H9 (cell line): ENCODE data around the gene SLC35A5. TPM values are rescaled to one million over a fixed set of nuclear protein-coding genes. Genes with fewer than 3 reads are reported as not detected.

ENCODE experiments used
- DNase-seq: peaks from one replicate; pipeline ENCODE4 v3.0.0-alpha.2; 2017
- H2AFZ ChIP-seq: one replicate; pipeline ENCODE4 v1.6.1; 2013; ENCODE audit warnings: mild to moderate bottlenecking, low read length, control low read depth, moderate library complexity
- H2AK5ac ChIP-seq: 2 replicates; pipeline ENCODE4 v1.6.1; 2013; ENCODE audit warnings: low read length, control low read depth, mixed read lengths; ENCODE audit not compliant: insufficient read length
- H2BK120ac ChIP-seq: one replicate; pipeline ENCODE4 v1.6.1; 2013; ENCODE audit warnings: low read depth, mild to moderate bottlenecking, low read length, control low read depth, inconsistent platforms; ENCODE audit not compliant: poor library complexity, severe bottlenecking
- H2BK12ac ChIP-seq: 2 replicates; pipeline ENCODE4 v1.6.1; 2013; ENCODE audit warnings: low read length, control low read depth, mixed read lengths, low read depth; ENCODE audit not compliant: insufficient read length
- H2BK15ac ChIP-seq: 2 replicates; pipeline ENCODE4 v1.6.1; 2013; ENCODE audit warnings: low read depth, low read length, control low read depth
- H2BK20ac ChIP-seq: one replicate; pipeline ENCODE4 v1.6.1; 2013; ENCODE audit warnings: low read depth, mild to moderate bottlenecking, low read length, control low read depth, inconsistent platforms; ENCODE audit not compliant: poor library complexity, severe bottlenecking
- H2BK5ac ChIP-seq: 2 replicates; pipeline ENCODE4 v1.6.1; 2013; ENCODE audit warnings: low read length, control low read depth, mixed read lengths; ENCODE audit not compliant: insufficient read length
- H3K14ac ChIP-seq: 2 replicates; pipeline ENCODE4 v1.6.1; 2013; ENCODE audit warnings: low read length, control low read depth; ENCODE audit not compliant: insufficient read depth
- H3K18ac ChIP-seq: 2 replicates; pipeline ENCODE4 v1.6.1; 2013; ENCODE audit warnings: low read depth, mild to moderate bottlenecking, mixed read lengths, low read length, control low read depth; ENCODE audit not compliant: insufficient read length
- H3K23ac ChIP-seq: 2 replicates; pipeline ENCODE4 v1.6.1; 2013; ENCODE audit warnings: low read length, control low read depth, mixed read lengths, low read depth; ENCODE audit not compliant: insufficient read length
- H3K23me2 ChIP-seq: 2 replicates; pipeline ENCODE4 v1.6.1; 2013; ENCODE audit warnings: low read depth, mild to moderate bottlenecking, mixed read lengths, low read length, control low read depth; ENCODE audit not compliant: insufficient read length, poor library complexity, severe bottlenecking
- H3K27ac ChIP-seq: 2 replicates; pipeline ENCODE4 v1.5.1; 2013; ENCODE audit warnings: low read length, control low read depth, mixed read lengths, low read depth; ENCODE audit not compliant: insufficient read length
- H3K27me3 ChIP-seq: 2 replicates; pipeline ENCODE4 v1.6.1; 2013; ENCODE audit warnings: low read length, control low read depth, inconsistent platforms; ENCODE audit not compliant: insufficient read depth
- H3K4ac ChIP-seq: 2 replicates; pipeline ENCODE4 v1.6.1; 2013; ENCODE audit warnings: low read depth, mild to moderate bottlenecking, control low read depth, inconsistent platforms, low read length, moderate library complexity
- H3K4me1 ChIP-seq: 2 replicates; pipeline ENCODE4 v1.6.1; 2013; ENCODE audit warnings: low read length, control low read depth, inconsistent platforms; ENCODE audit not compliant: insufficient read depth
- H3K4me2 ChIP-seq: 2 replicates; pipeline ENCODE4 v1.6.1; 2013; ENCODE audit warnings: low read length, control low read depth, mixed read lengths; ENCODE audit not compliant: insufficient read length, insufficient read depth
- H3K56ac ChIP-seq: 2 replicates; pipeline ENCODE4 v1.6.1; 2013; ENCODE audit warnings: low read depth, mild to moderate bottlenecking, mixed read lengths, low read length, control low read depth; ENCODE audit not compliant: insufficient read length
- H3K79me1 ChIP-seq: 2 replicates; pipeline ENCODE4 v1.6.1; 2013; ENCODE audit warnings: low read depth, mild to moderate bottlenecking, moderate library complexity, low read length, control low read depth, inconsistent platforms; ENCODE audit not compliant: insufficient read depth, poor library complexity, severe bottlenecking
- H3K79me2 ChIP-seq: 2 replicates; pipeline ENCODE4 v1.6.1; 2013; ENCODE audit warnings: low read length, control low read depth, inconsistent platforms; ENCODE audit not compliant: insufficient read depth
- H3K9ac ChIP-seq: 2 replicates; pipeline ENCODE4 v1.6.1; 2013; ENCODE audit warnings: low read length, control low read depth, mixed read lengths; ENCODE audit not compliant: insufficient read length; ENCODE audit errors: extremely low read depth
- H3K9me3 ChIP-seq: one replicate; pipeline ENCODE4 v1.6.1; 2013; ENCODE audit warnings: low read depth, low read length, inconsistent platforms; ENCODE audit not compliant: control insufficient read depth
- H3T11ph ChIP-seq: one replicate; pipeline ENCODE4 v1.6.1; 2013; ENCODE audit warnings: mild to moderate bottlenecking, low read length, control low read depth, inconsistent platforms
- H4K20me1 ChIP-seq: one replicate; pipeline ENCODE4 v1.6.1; 2013; ENCODE audit not compliant: control insufficient read depth, insufficient read length, insufficient read depth
- H4K5ac ChIP-seq: 2 replicates; pipeline ENCODE4 v1.6.1; 2013; ENCODE audit warnings: low read depth, mild to moderate bottlenecking, mixed read lengths, low read length, control low read depth; ENCODE audit not compliant: insufficient read length
- H4K8ac ChIP-seq: replicated peaks from 2 replicates; pipeline ENCODE4 v1.6.1; 2013; ENCODE audit warnings: low read length, control low read depth, mixed read lengths, low read depth; ENCODE audit not compliant: insufficient read length
- H4K91ac ChIP-seq: 2 replicates; pipeline ENCODE4 v1.6.1; 2013; ENCODE audit warnings: low read depth, mild to moderate bottlenecking, moderate library complexity, mixed read lengths, low read length, control low read depth; ENCODE audit not compliant: insufficient read length
- H3K27ac Mint-ChIP-seq, 3 experiments: 2 replicates in 2 of 3; 3 replicates in 1 of 3; pipeline ENCODE4 v1.8.0; 2020 to 2021; ENCODE audit warnings: mixed read lengths in 3 of 3, mild to moderate bottlenecking in 1 of 3, moderate library complexity in 1 of 3
- H3K27me3 Mint-ChIP-seq: 2 replicates; pipeline ENCODE4 v1.8.0; 2021; ENCODE audit warnings: low read depth, mild to moderate bottlenecking, moderate library complexity, mixed read lengths
- H3K36me3 Mint-ChIP-seq, 3 experiments: 2 replicates in 2 of 3; 3 replicates in 1 of 3; pipeline ENCODE4 v1.8.0; 2020 to 2021; ENCODE audit warnings: low read depth in 3 of 3, mixed read lengths in 3 of 3; ENCODE audit not compliant: insufficient read depth in 1 of 3
- H3K4me1 Mint-ChIP-seq, 2 experiments: 2 replicates each; pipeline ENCODE4 v1.8.0; 2020; ENCODE audit warnings: mixed read lengths in 2 of 2
- H3K4me3 Mint-ChIP-seq, 2 experiments: 2 replicates in 1 of 2; 3 replicates in 1 of 2; pipeline ENCODE4 v1.8.0; 2020 to 2021; ENCODE audit warnings: mild to moderate bottlenecking in 2 of 2, mixed read lengths in 2 of 2, moderate library complexity in 1 of 2
- H3K9me3 Mint-ChIP-seq, 2 experiments: 2 replicates in 1 of 2; 3 replicates in 1 of 2; pipeline ENCODE4 v1.8.0; 2020; ENCODE audit warnings: mild to moderate bottlenecking in 2 of 2, mixed read lengths in 2 of 2, moderate library complexity in 1 of 2
- total RNA-seq: library from RNA; stranded (reverse); gene quantifications from 2 replicates; pipeline ENCODE4 v1.2.1, GENCODE V29; 2021
- TF ChIP-seq, protein P1 (sequence below): fragments of 200-600 bp; sonication (generic); conservative IDR thresholded peaks from 3 replicates; pipeline ENCODE4 v1.8.0; 2021; ENCODE audit warnings: antibody characterized with exemption, mild to moderate bottlenecking

The SLC35A5 gene
- total RNA-seq, 1 experiment from 2014 or later: 40.0 TPM

DNA sequence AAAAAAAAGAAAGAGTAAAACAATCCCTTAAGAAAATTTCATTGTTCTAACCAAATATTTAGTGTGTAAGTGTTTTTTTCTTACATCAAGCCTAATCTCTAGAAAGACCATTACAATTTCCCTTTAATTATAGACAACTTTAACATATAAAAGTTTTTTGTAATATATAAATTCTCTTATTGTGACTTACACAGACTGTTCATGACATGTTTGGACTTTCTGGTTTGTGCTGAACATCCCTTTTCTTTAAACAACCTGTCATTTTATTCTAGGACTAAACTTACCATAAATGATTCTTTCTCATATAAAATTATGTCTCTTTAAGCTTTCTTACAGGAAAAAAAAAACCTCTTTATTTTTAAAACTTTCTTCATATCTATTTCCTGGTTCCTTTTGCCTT lies 49.5 kb upstream of the SLC35A5 start:
- peaks cover 23 to 49% (median 41%) of the 10 kb centered on the region in 3 experiments for H3K36me3 Mint-ChIP-seq
- Histone ChIP-seq H3K4me2 (no peak overlapping the region), H3K23ac (no peak overlapping the region), H2AK5ac (no peak overlapping the region), H3K79me2 (no peaks in the 10 kb centered on the region), H3T11ph (no peak overlapping the region), H3K4me1 (no peaks in the 10 kb centered on the region; the same call in 1 of the 2 replicates), H2BK5ac (no peak overlapping the region), H3K27me3 (no peaks in the 10 kb centered on the region), H3K27ac (no peak overlapping the region), H2BK15ac (no peak overlapping the region), H3K23me2 (no peaks in the 10 kb centered on the region), H2BK20ac (no peak overlapping the region), H2AFZ (no peak overlapping the region), H3K18ac (no peak overlapping the region), H3K79me1 (no peaks in the 10 kb centered on the region), H3K56ac (no peak overlapping the region), H2BK120ac (no peak overlapping the region), H3K9ac (no peak overlapping the region), H3K9me3 (peaks cover 5% of the 10 kb centered on the region), H4K20me1 (no peaks in the 10 kb centered on the region), H2BK12ac (no peak overlapping the region), H4K5ac (no peak overlapping the region), H4K91ac (no peak overlapping the region), H3K4ac (no peak overlapping the region), H3K14ac (no peak overlapping the region), H4K8ac (no peak overlapping the region)
- H3K9me3 Mint-ChIP-seq: peaks cover 55 to 70% of the 10 kb centered on the region in 2 experiments
- no peaks in the 10 kb centered on the region for H3K4me1 Mint-ChIP-seq
- H3K4me3 Mint-ChIP-seq: no peak overlapping the region
- TF ChIP-seq, protein P1, sequence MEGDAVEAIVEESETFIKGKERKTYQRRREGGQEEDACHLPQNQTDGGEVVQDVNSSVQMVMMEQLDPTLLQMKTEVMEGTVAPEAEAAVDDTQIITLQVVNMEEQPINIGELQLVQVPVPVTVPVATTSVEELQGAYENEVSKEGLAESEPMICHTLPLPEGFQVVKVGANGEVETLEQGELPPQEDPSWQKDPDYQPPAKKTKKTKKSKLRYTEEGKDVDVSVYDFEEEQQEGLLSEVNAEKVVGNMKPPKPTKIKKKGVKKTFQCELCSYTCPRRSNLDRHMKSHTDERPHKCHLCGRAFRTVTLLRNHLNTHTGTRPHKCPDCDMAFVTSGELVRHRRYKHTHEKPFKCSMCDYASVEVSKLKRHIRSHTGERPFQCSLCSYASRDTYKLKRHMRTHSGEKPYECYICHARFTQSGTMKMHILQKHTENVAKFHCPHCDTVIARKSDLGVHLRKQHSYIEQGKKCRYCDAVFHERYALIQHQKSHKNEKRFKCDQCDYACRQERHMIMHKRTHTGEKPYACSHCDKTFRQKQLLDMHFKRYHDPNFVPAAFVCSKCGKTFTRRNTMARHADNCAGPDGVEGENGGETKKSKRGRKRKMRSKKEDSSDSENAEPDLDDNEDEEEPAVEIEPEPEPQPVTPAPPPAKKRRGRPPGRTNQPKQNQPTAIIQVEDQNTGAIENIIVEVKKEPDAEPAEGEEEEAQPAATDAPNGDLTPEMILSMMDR: no peak
- DNase-seq: no peak
- no peaks in the 10 kb centered on the region for H3K27me3 Mint-ChIP-seq
- no peak overlapping the region for H3K27ac Mint-ChIP-seq
